SK-N-SH (cell line): ENCODE data around the gene CD68.

Experiments
- CHD2 ChIP-seq: fragments of 150-350 bp; IDR thresholded peaks from 2 replicates; pipeline ENCODE4 v1.6.1; 2018; ENCODE audit warnings: low read length; ENCODE audit not compliant: partially characterized antibody
- CTCF ChIP-seq: fragments of 200-600 bp; sonication (generic); IDR thresholded peaks from 2 replicates; pipeline ENCODE4 v1.6.1; 2017; ENCODE audit warnings: antibody characterized with exemption, mild to moderate bottlenecking, moderate library complexity

GRCh38 chr17:7577327-7578199 is 1.9 kb upstream of the CD68 start:
- TF ChIP-seq CTCF (no peak), CHD2 (no peak)
